Breast epithelium (tissue), 4 donors: ENCODE data around the gene COL11A1. TPM values are rescaled to one million over a fixed set of nuclear protein-coding genes. Genes with fewer than 3 reads are reported as not detected.

Source experiments
- DNase-seq, 2 donors: peaks; one replicate each; pipeline ENCODE4 v3.0.0-alpha.2; 2019; ENCODE audit warnings: low spot score in 2 of 2
- H3K27ac ChIP-seq, 2 donors: fragments of 200-600 bp; sonication (generic) in 1 of 2; one replicate each; pipeline ENCODE4 v1.5.1; 2016 to 2019; ENCODE audit warnings: mild to moderate bottlenecking in 1 of 2
- H3K27me3 ChIP-seq, 2 donors: fragments of 200-600 bp; sonication (generic) in 1 of 2; one replicate each; pipeline versions ENCODE4 v1.5.1 to v1.6.0; 2017 to 2019; ENCODE audit warnings: control low read depth in 1 of 2, mild to moderate bottlenecking in 1 of 2
- H3K36me3 ChIP-seq: fragments of 200-600 bp; one replicate; pipeline ENCODE4 v1.5.1; 2019
- H3K4me1 ChIP-seq, 2 donors: fragments of 200-600 bp; sonication (generic); one replicate each; pipeline ENCODE4 v1.5.1; 2016 to 2019; ENCODE audit warnings: control low read depth in 1 of 2
- H3K4me3 ChIP-seq, 3 donors: fragments of 200-600 bp; sonication (generic); 1 replicate in 2 of 3; 2 replicates in 1 of 3; pipeline ENCODE4 v1.5.1; 2016 to 2019; ENCODE audit warnings: mild to moderate bottlenecking in 3 of 3, moderate library complexity in 2 of 3
- H3K9me3 ChIP-seq, 2 donors: fragments of 200-600 bp; sonication (generic) in 1 of 2; one replicate each; pipeline ENCODE4 v1.5.1; 2016 to 2019; ENCODE audit warnings: control low read depth in 1 of 2
- CTCF ChIP-seq, 3 donors: fragments of 450-650 bp; IDR thresholded peaks; one replicate each; pipeline ENCODE4 v1.5.1; 2016 to 2017; ENCODE audit warnings: antibody characterized with exemption in 3 of 3, mild to moderate bottlenecking in 3 of 3, moderate library complexity in 3 of 3
- POLR2A ChIP-seq: fragments of 450-650 bp; IDR thresholded peaks from one replicate; pipeline ENCODE4 v1.6.1; 2016; ENCODE audit warnings: antibody characterized with exemption, mild to moderate bottlenecking, moderate library complexity
- POLR2AphosphoS5 ChIP-seq, 3 donors: sonication (generic); formaldehyde crosslinking; IDR thresholded peaks; one replicate each; pipeline ENCODE4 v1.6.1; 2017; ENCODE audit warnings: antibody characterized with exemption in 3 of 3
- intact Hi-C: fragments of 100-400 bp; cut with DNase I; formaldehyde crosslinking; loops from one replicate; pipeline ENCODE4 v1.15.1; 2023; ENCODE audit warnings: low total_unique reads
- total RNA-seq, 3 donors: library from RNA; depleted of rRNA; stranded (reverse); fragments of >200 nt; gene quantifications; one replicate each; pipeline ENCODE4 v1.1.0, GENCODE V29; 2016

The COL11A1 gene
- total RNA-seq, 3 donors from 2014 or later, result 0.48 to 0.98 (median 0.88) TPM

GRCh38 chr1:103089221-103089620 is 19.1 kb downstream of the COL11A1 start:
- Histone ChIP-seq H3K27ac (no peak overlapping the region), H3K9me3 (no peaks in the 10 kb centered on the region), H3K27me3 (no peaks in the 10 kb centered on the region), H3K36me3 (no peaks in the 10 kb centered on the region), H3K4me3 (no peak overlapping the region), H3K4me1 (no peaks in the 10 kb centered on the region)
- no peak for DNase-seq
- intact Hi-C loops, result no loop called here
- TF ChIP-seq POLR2A (no peak), POLR2AphosphoS5 (IDR thresholded peaks at IDR 0.05) (no peak), CTCF (IDR thresholded peaks at IDR 0.05) (no peak)

- Histone ChIP-seq H3K4me3 (no peak overlapping the region), H3K36me3 (no peaks in the 10 kb centered on the region), H3K4me1 (no peaks in the 10 kb centered on the region), H3K9me3 (no peaks in the 10 kb centered on the region), H3K27ac (no peak overlapping the region), H3K27me3 (no peaks in the 10 kb centered on the region)
- DNase-seq, result no peak
- TF ChIP-seq POLR2A, result no peak
- TF ChIP-seq CTCF (IDR thresholded peaks at IDR 0.05), result no peak
- no peak for TF ChIP-seq POLR2AphosphoS5 (IDR thresholded peaks at IDR 0.05)
- intact Hi-C loops, result no loop called here
Observed at GRCh38 chr1:103087256-103087655, 21.1 kb downstream of the COL11A1 start.

DNA sequence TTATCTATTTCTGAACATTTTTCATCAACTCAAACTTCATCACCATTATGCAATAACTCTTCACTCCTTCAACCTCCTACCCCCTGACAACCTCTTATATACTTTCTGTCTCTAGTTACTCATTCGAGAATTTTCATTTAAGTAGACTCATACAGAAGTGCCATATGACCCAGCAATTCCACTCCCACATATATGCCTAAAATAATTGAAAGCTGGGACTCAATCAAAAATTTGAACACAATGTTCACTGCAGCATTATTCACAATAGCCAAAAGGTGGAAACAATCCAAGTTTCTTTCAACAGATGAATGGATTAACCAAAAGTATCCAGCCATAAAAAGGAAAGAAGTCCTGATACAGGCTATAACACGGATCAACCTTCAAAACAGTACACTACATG is 24.1 kb downstream of the COL11A1 start:
- H3K4me3 ChIP-seq, result no peak overlapping the region
- intact Hi-C loops, result no loop called here
- H3K36me3 ChIP-seq, result no peaks in the 10 kb centered on the region
- TF ChIP-seq POLR2AphosphoS5 (IDR thresholded peaks at IDR 0.05), result no peak
- no peak for TF ChIP-seq CTCF (IDR thresholded peaks at IDR 0.05)
- TF ChIP-seq POLR2A, result no peak
- no peaks in the 10 kb centered on the region for H3K9me3 ChIP-seq
- no peak overlapping the region for H3K27ac ChIP-seq
- H3K4me1 ChIP-seq, result no peaks in the 10 kb centered on the region
- no peak for DNase-seq
- H3K27me3 ChIP-seq, result no peaks in the 10 kb centered on the region

DNA sequence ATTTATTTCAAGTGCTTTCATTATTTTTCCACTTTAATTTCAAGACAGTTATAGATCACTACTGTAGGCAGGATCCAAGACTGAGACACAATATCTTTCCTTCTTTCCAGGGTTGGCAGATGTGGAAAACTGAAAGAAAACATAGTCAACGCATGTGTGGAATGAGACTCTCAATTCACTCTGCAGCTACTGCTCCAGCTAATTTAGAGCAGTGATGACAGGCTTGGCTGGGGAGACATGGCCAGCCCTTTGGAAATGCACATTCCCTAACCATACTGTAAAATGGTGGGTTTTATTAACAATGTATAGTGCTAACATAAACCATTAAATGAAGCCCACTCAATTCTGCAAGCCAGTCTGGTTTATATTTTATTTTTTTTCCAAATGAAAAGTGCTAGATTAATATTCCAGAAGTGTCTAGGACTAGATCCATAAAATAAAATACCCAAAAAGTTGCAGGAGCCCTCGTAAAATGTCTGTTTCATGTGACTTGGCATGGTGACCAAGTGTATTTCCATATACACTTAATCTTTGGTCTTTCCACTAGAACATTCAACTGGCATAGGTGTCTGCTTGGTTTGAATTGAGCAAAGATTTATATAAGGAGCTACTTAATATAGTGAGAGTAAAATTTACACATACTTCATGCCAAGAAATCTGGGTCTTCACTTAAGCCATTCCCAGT is 32.9 kb downstream of the COL11A1 start:
- no peak for DNase-seq
- H3K9me3 ChIP-seq, result no peaks in the 10 kb centered on the region
- no peaks in the 10 kb centered on the region for H3K36me3 ChIP-seq
- no peak overlapping the region for H3K27ac ChIP-seq
- no peak for TF ChIP-seq POLR2AphosphoS5 (IDR thresholded peaks at IDR 0.05)
- no peak for TF ChIP-seq CTCF (IDR thresholded peaks at IDR 0.05)
- no peak for TF ChIP-seq POLR2A
- H3K27me3 ChIP-seq, result no peaks in the 10 kb centered on the region
- no peak overlapping the region for H3K4me3 ChIP-seq
- intact Hi-C loops, result no loop called here
- no peaks in the 10 kb centered on the region for H3K4me1 ChIP-seq

GRCh38 chr1:103074224-103074623 is 34.1 kb downstream of the COL11A1 start:
- H3K27me3 ChIP-seq, result no peaks in the 10 kb centered on the region
- no peak for DNase-seq
- H3K27ac ChIP-seq, result no peak overlapping the region
- TF ChIP-seq POLR2AphosphoS5 (IDR thresholded peaks at IDR 0.05) (no peak), POLR2A (no peak), CTCF (IDR thresholded peaks at IDR 0.05) (no peak)
- H3K9me3 ChIP-seq, result no peaks in the 10 kb centered on the region
- no peaks in the 10 kb centered on the region for H3K36me3 ChIP-seq
- H3K4me3 ChIP-seq, result no peak overlapping the region
- intact Hi-C loops, result no loop called here
- H3K4me1 ChIP-seq, result no peaks in the 10 kb centered on the region
